ENCODE results near the gene TMEM150B.

TMEM150B gene

GRCh38 chr19:55316646-55317045 lies 8.5 kb downstream of the TMEM150B start:
- H3K9me3 ChIP-seq (replicated peaks in 1 of 2; ENCODE audit: control insufficient read depth in 2 of 2, insufficient read depth in 1 of 2, low read depth in 1 of 2, low read length in 2 of 2), result no peaks in the 10 kb centered on the region
- H3K4me1 ChIP-seq (ENCODE audit: control insufficient read depth in 2 of 2, insufficient read depth in 1 of 2, low read depth in 1 of 2, low read length in 2 of 2), result peaks cover 0 to 2% of the 10 kb centered on the region in 2 donors
- H4K91ac ChIP-seq (ENCODE audit: low read depth, low read length, poor library complexity), result no peak overlapping the region
- WGBS, 2 donors (ENCODE audit: extremely low coverage in 2 of 2, insufficient read length in 2 of 2, insufficient replicate concordance in 1 of 2), result no CpG with 5 or more reads among the region's 8 CpGs
- H3K36me3 ChIP-seq (replicated peaks in 1 of 2; ENCODE audit: control insufficient read depth in 2 of 2, insufficient read depth in 2 of 2, low read length in 2 of 2), result peaks cover 2 to 6% of the 10 kb centered on the region in 2 donors
- H2AK5ac ChIP-seq (ENCODE audit: low read depth, low read length), result no peak overlapping the region
- H3K4ac ChIP-seq (ENCODE audit: low read length), result no peak overlapping the region
- H2BK15ac ChIP-seq (ENCODE audit: low read length), result no peak overlapping the region
- peaks cover 0 to 9% (median 0%) of the 10 kb centered on the region in 3 experiments for H3K27me3 ChIP-seq (ENCODE audit: control insufficient read depth in 3 of 3, insufficient read depth in 3 of 3, low read depth in 1 of 3, low read length in 3 of 3)
- H2AFZ ChIP-seq (ENCODE audit: low read length), result no peak overlapping the region
- no peak for DNase-seq (ENCODE audit: low spot score)
- H3K4me3 ChIP-seq (ENCODE audit: low read length in 2 of 2), result no peak overlapping the region
- H3K27ac ChIP-seq (replicated peaks; ENCODE audit: low read length), result no peak overlapping the region
- H2BK120ac ChIP-seq (ENCODE audit: low read depth, low read length), result no peak overlapping the region
- no peak overlapping the region for H3K4me2 ChIP-seq (ENCODE audit: insufficient read depth, low read length, poor library complexity, severe bottlenecking)
- H3K18ac ChIP-seq (ENCODE audit: low read length), result no peak overlapping the region
- H3K14ac ChIP-seq (ENCODE audit: low read length), result no peak overlapping the region
- no peaks in the 10 kb centered on the region for H3K79me1 ChIP-seq (ENCODE audit: low read depth, low read length)
- no peak overlapping the region for H2BK5ac ChIP-seq (ENCODE audit: low read length)
- H2BK12ac ChIP-seq (ENCODE audit: low read length), result no peak overlapping the region
- H3K23ac ChIP-seq (ENCODE audit: low read depth, low read length, poor library complexity), result no peak overlapping the region
- no peak overlapping the region for H3K9ac ChIP-seq (ENCODE audit: low read depth, low read length, poor library complexity)
- H4K8ac ChIP-seq (ENCODE audit: low read depth, low read length), result no peak overlapping the region

DNA sequence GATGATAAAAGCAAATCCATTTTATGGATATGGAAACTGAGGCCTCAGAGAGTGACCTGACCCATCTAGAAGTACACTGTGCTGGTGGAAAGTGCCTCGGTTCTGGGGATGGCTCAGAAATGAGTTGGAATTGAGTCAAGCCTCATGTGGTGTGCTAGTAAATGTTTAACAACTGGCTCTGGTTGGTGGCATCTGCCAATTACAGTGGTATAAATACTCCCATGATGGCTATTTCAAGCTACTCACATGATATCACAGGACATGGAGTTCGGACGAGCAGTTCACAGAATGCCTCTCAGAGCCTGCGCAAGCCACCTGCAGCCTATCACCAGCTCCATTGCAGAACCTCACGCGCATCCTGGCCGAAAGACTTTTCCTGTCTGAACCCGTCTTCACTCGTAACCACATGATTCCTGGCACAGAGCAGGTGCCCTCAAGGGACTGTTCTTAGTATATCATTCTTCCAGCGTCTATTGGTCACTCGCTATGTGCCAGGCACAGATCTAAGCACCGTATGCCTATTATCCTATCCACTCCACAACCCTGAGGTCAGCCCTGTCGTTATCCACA lies 9.1 kb downstream of the TMEM150B start:
- WGBS, 2 donors (ENCODE audit: extremely low coverage in 2 of 2, insufficient read length in 2 of 2, insufficient replicate concordance in 1 of 2), result no CpG with 5 or more reads among the region's 13 CpGs
- Histone ChIP-seq H4K8ac (ENCODE audit: low read depth, low read length) (no peak overlapping the region), H3K79me1 (ENCODE audit: low read depth, low read length) (no peaks in the 10 kb centered on the region), H2BK12ac (ENCODE audit: low read length) (no peak overlapping the region), H3K18ac (ENCODE audit: low read length) (no peak overlapping the region), H3K9ac (ENCODE audit: low read depth, low read length, poor library complexity) (peak overlapping the region; percentile 1), H2AFZ (ENCODE audit: low read length) (no peak overlapping the region), H3K4me1 (ENCODE audit: control insufficient read depth in 2 of 2, insufficient read depth in 1 of 2, low read depth in 1 of 2, low read length in 2 of 2) (peaks cover 0 to 2% of the 10 kb centered on the region in 2 donors), H2BK15ac (ENCODE audit: low read length) (no peak overlapping the region), H2AK5ac (ENCODE audit: low read depth, low read length) (no peak overlapping the region), H3K27me3 (ENCODE audit: control insufficient read depth in 3 of 3, insufficient read depth in 3 of 3, low read depth in 1 of 3, low read length in 3 of 3) (peaks cover 0 to 3% (median 0%) of the 10 kb centered on the region in 3 experiments), H3K23ac (ENCODE audit: low read depth, low read length, poor library complexity) (no peak overlapping the region), H4K91ac (ENCODE audit: low read depth, low read length, poor library complexity) (no peak overlapping the region), H3K9me3 (replicated peaks in 1 of 2; ENCODE audit: control insufficient read depth in 2 of 2, insufficient read depth in 1 of 2, low read depth in 1 of 2, low read length in 2 of 2) (no peaks in the 10 kb centered on the region), H3K4me2 (ENCODE audit: insufficient read depth, low read length, poor library complexity, severe bottlenecking) (no peak overlapping the region), H3K27ac (replicated peaks; ENCODE audit: low read length) (no peak overlapping the region), H3K4me3 (ENCODE audit: low read length in 2 of 2) (no peak overlapping the region), H3K36me3 (replicated peaks in 1 of 2; ENCODE audit: control insufficient read depth in 2 of 2, insufficient read depth in 2 of 2, low read length in 2 of 2) (peaks cover 2 to 8% of the 10 kb centered on the region in 2 donors), H3K14ac (ENCODE audit: low read length) (no peak overlapping the region), H3K4ac (ENCODE audit: low read length) (no peak overlapping the region), H2BK120ac (ENCODE audit: low read depth, low read length) (no peak overlapping the region), H2BK5ac (ENCODE audit: low read length) (no peak overlapping the region)
- DNase-seq (ENCODE audit: low spot score), result no peak

DNA sequence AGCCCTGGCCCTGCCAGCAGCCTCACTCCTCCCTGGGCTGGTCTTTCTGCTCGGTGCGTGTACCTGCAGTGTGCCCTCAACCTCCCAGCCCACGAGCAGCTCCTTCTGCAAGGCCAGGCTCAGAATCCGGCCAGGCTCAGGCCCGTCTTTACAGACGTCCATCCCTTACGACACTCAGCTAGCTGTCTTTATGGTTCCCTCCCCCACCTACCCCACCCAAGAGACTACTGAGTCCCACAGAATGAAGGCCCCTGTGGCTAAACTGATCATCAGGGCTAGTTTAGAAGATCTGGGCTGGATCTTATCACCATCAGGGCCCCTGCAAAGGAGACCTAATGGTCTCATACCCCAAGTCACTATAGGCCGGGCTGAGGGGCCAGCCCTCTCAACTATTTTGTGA lies 10.7 kb downstream of the TMEM150B start:
- no peak overlapping the region for H2AK5ac ChIP-seq (ENCODE audit: low read depth, low read length)
- no peak overlapping the region for H2BK120ac ChIP-seq (ENCODE audit: low read depth, low read length)
- no peak overlapping the region for H3K9ac ChIP-seq (ENCODE audit: low read depth, low read length, poor library complexity)
- no peak overlapping the region for H2AFZ ChIP-seq (ENCODE audit: low read length)
- H3K4ac ChIP-seq (ENCODE audit: low read length), result no peak overlapping the region
- no peak overlapping the region for H3K27ac ChIP-seq (replicated peaks; ENCODE audit: low read length)
- H3K9me3 ChIP-seq (replicated peaks in 1 of 2; ENCODE audit: control insufficient read depth in 2 of 2, insufficient read depth in 1 of 2, low read depth in 1 of 2, low read length in 2 of 2), result peaks cover 0 to under 1% of the 10 kb centered on the region in 2 donors
- H2BK15ac ChIP-seq (ENCODE audit: low read length), result no peak overlapping the region
- H3K4me3 ChIP-seq (ENCODE audit: low read length in 2 of 2), result no peak overlapping the region
- H4K8ac ChIP-seq (ENCODE audit: low read depth, low read length), result no peak overlapping the region
- H2BK5ac ChIP-seq (ENCODE audit: low read length), result no peak overlapping the region
- WGBS, 2 donors (ENCODE audit: extremely low coverage in 2 of 2, insufficient read length in 2 of 2, insufficient replicate concordance in 1 of 2), result no CpG with 5 or more reads among the region's 8 CpGs
- no peaks in the 10 kb centered on the region for H3K27me3 ChIP-seq (ENCODE audit: control insufficient read depth in 3 of 3, insufficient read depth in 3 of 3, low read depth in 1 of 3, low read length in 3 of 3)
- no peak for DNase-seq (ENCODE audit: low spot score)
- H3K14ac ChIP-seq (ENCODE audit: low read length), result no peak overlapping the region
- H3K36me3 ChIP-seq (replicated peaks in 1 of 2; ENCODE audit: control insufficient read depth in 2 of 2, insufficient read depth in 2 of 2, low read length in 2 of 2), result peaks cover 11 to 22% of the 10 kb centered on the region in 2 donors
- peaks cover 3 to 4% of the 10 kb centered on the region in 2 donors for H3K4me1 ChIP-seq (ENCODE audit: control insufficient read depth in 2 of 2, insufficient read depth in 1 of 2, low read depth in 1 of 2, low read length in 2 of 2)
- no peaks in the 10 kb centered on the region for H3K79me1 ChIP-seq (ENCODE audit: low read depth, low read length)
- no peak overlapping the region for H3K23ac ChIP-seq (ENCODE audit: low read depth, low read length, poor library complexity)
- no peak overlapping the region for H3K18ac ChIP-seq (ENCODE audit: low read length)
- no peak overlapping the region for H2BK12ac ChIP-seq (ENCODE audit: low read length)
- no peak overlapping the region for H3K4me2 ChIP-seq (ENCODE audit: insufficient read depth, low read length, poor library complexity, severe bottlenecking)
- no peak overlapping the region for H4K91ac ChIP-seq (ENCODE audit: low read depth, low read length, poor library complexity)

DNA sequence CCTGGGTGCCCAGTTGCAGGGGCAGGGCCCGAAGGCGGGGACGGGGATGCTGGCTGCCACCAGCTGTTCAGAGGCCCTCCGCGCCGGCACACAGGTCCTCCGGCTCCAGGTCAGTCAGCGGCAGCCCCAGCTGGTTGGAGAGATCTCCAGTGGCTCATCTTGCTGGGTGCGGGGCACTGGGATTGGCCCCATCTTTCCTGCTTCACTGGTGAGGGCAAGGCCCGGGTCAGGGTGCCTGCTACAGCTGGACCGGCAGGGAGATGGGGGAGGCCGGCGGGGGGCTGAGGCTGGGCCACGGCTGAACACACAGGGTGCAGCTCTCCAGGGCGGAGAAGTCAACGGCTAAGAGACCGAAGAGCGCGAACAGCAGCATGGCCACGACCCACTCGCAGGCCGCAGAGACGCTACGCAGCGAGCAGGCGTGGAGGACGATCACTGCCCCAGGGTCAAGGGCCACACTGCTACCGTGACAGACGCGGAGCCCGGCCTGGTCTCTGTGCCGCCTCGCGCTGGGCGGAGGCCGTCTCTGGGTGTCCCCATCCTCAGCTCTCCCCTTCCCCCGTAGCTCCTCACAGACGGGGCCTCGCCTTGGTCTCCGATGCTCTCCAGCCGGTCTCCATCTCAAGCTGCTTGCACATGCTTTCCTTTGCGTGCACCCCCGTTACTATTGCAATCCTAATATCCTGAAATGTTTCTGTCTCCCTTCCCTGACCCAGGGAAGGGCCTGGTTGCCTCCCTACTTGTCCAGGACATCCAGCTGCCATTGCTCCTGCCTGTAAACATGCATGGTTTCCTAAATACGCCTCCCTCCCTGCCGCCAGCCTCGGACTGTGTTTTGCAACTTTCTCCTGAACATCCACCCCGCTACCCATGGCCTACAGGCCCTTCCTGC lies 12.3 kb downstream of the TMEM150B start:
- H3K79me1 ChIP-seq (ENCODE audit: low read depth, low read length), result no peaks in the 10 kb centered on the region
- no peak overlapping the region for H3K4me3 ChIP-seq (ENCODE audit: low read length in 2 of 2)
- no peak overlapping the region for H4K8ac ChIP-seq (ENCODE audit: low read depth, low read length)
- H2BK5ac ChIP-seq (ENCODE audit: low read length), result peak overlapping the region; percentile 75
- H3K36me3 ChIP-seq (replicated peaks in 1 of 2; ENCODE audit: control insufficient read depth in 2 of 2, insufficient read depth in 2 of 2, low read length in 2 of 2), result peaks cover 19 to 36% of the 10 kb centered on the region in 2 donors
- no peak overlapping the region for H2AFZ ChIP-seq (ENCODE audit: low read length)
- H3K9me3 ChIP-seq (replicated peaks in 1 of 2; ENCODE audit: control insufficient read depth in 2 of 2, insufficient read depth in 1 of 2, low read depth in 1 of 2, low read length in 2 of 2), result peaks cover 2 to 5% of the 10 kb centered on the region in 2 donors
- H2BK120ac ChIP-seq (ENCODE audit: low read depth, low read length), result no peak overlapping the region
- H2BK12ac ChIP-seq (ENCODE audit: low read length), result peak overlapping the region; percentile 84
- H2AK5ac ChIP-seq (ENCODE audit: low read depth, low read length), result peak overlapping the region; percentile 63
- peaks cover 3 to 4% of the 10 kb centered on the region in 2 donors for H3K4me1 ChIP-seq (ENCODE audit: control insufficient read depth in 2 of 2, insufficient read depth in 1 of 2, low read depth in 1 of 2, low read length in 2 of 2)
- no peak overlapping the region for H3K9ac ChIP-seq (ENCODE audit: low read depth, low read length, poor library complexity)
- H3K4ac ChIP-seq (ENCODE audit: low read length), result peak overlapping the region; percentile 37
- H3K23ac ChIP-seq (ENCODE audit: low read depth, low read length, poor library complexity), result peak overlapping the region; percentile 85
- no peak overlapping the region for H2BK15ac ChIP-seq (ENCODE audit: low read length)
- no peak overlapping the region for H3K18ac ChIP-seq (ENCODE audit: low read length)
- H3K27ac ChIP-seq (replicated peaks; ENCODE audit: low read length), result peak overlapping the region; percentile 26
- H3K14ac ChIP-seq (ENCODE audit: low read length), result no peak overlapping the region
- H3K4me2 ChIP-seq (ENCODE audit: insufficient read depth, low read length, poor library complexity, severe bottlenecking), result no peak overlapping the region
- H3K27me3 ChIP-seq (ENCODE audit: control insufficient read depth in 3 of 3, insufficient read depth in 3 of 3, low read depth in 1 of 3, low read length in 3 of 3), result no peaks in the 10 kb centered on the region
- no peak overlapping the region for H4K91ac ChIP-seq (ENCODE audit: low read depth, low read length, poor library complexity)
- no peak for DNase-seq (ENCODE audit: low spot score)
- no CpG with 5 or more reads among the region's 47 CpGs for WGBS, 2 donors (ENCODE audit: extremely low coverage in 2 of 2, insufficient read length in 2 of 2, insufficient replicate concordance in 1 of 2)
